Renal cortical epithelial cell (primary cell): ENCODE results near the gene SST. TPM values are rescaled to one million over a fixed set of nuclear protein-coding genes. Genes with fewer than 3 reads are reported as not detected.

ENCODE experiments used
- DNase-seq: peaks from one replicate; pipeline ENCODE4 v3.0.0-alpha.2; 2011; ENCODE audit warnings: low read depth
- total RNA-seq: library from RNA; depleted of rRNA; stranded (reverse); fragments of >200 nt; gene quantifications from 2 replicates; pipeline ENCODE4 v1.2.3, GENCODE V29; 2014

The SST gene
- 4.1 TPM in 1 of 2 replicates, not detected in the other for total RNA-seq

DNA sequence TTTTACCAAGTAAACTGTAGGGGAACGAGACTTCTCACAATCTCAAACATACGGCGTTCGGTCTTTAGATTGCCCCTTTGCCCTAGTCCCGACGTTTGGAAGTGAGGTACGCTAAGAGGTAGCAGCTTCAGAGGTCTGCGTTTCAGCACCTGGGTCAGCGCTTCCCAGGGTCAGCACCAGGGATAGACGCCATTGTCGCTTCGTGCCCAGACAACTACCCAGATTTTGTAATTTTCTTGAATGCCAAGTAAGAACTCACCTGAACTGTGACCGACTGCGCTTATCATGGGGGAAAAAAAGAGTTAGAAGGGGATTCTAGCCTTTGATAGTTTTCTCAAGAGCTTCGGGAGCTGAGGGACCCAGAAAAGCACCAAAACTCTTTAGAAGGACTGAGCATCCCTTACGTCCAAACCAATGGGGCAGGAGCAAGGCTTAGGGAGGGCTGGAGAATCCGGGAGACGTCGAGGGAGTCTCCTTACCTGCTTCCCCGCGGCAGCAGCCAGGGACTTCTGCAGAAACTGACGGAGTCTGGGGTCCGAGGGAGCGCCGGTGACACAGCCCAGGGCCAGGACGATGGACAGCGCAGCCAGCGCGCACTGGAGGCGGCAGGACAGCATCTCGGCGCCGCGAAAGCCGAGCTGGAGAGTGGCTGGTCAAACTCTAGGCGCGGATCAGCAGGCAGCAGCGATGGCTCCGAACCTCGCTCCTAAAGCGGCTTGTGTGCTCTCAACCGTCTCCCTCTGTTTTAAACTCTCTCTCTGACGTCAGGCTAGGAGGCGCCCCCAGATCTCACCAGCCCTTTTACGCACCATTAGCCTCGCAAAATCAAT lies at the start of gene SST:
TSS of gene SST (minus strand) at position 720 of the 830 bp plus-strand sequence. CDS start at position 617, 103 bp downstream.
- DNase-seq: peak; percentile 65

DNA sequence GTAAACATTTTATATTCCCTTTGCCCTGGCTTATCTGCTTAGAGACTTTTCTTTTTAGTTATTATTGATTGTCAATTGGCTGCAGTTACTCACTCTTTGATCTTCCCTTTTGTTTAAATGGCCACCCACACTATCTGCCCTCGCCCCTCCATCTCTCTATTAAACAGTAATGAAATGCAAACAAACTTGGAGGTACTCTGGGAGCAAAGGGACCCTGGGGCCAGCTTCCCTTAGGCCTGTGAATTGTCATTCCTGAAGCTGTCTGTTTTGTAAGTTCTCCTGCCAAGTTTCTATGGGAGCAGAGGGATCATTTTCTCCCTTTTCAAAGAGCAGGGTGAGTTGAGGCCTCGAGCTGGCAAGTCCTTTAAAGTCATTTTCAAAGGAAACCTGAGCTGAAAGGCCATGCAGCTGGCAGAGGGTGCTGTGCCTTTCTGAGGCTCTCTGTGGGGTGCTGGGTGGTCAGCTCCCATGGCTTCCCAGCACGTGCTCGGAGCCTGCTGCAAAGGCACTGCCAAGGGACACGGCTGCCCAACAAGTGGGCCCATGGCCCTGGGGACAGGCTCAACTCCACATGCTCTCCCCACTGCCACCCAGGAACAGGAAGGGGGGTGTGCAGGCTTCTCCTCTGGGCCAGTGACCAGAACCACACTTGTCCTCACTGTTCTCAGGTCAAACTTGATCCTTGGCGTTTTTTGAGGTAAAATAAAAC lies 49.6 kb upstream of the SST start:
- DNase-seq: no peak

DNA sequence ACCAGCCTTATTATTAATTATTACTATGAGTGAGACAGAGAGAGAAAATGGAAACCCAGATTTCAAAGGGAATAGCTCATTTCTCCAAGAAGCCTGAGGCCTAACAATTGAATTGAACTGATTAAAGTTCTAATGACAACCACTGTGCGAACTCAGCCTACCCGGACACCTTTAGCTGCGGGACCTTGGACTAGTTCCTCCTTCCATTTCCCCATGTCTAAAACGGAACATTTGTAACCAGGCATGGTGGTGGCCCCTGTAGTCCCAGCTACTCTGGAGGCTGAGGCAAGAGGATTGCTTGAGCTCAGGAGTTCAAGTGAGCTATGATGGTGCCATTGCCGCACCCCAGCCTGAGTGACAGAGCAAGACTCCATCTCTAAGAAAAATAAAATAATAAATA lies 48.6 kb upstream of the SST start:
- DNase-seq: no peak

GRCh38 chr3:187717572-187717971 lies 47.4 kb upstream of the SST start:
- DNase-seq: no peak

DNA sequence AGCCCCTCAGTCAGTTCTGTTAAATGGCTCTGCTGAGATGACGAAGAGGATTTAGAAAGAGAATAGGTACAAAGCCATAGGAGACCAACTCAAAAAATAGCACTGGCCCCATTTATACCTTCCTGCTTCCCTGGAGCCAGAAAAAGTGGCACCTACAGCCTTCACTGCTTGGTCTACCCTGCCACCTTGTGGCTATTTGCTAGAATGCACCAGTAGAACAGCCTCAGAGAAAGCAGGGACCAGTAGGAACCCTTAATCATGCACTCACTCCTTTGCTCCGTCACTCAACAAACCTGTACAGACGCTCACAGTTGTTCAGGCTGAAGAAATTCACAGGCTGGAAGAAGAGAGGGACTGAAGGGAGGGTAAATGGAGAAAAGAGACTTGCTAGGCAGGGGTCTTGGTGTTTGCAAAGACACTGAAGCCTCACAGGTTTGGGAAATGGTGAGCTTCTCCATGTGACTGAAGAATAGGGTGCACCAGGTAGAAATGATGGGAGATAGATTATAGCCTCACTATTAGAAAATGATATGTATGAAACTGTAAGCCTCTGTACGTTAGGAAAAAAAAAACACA lies 44.3 kb upstream of the SST start:
- peak; percentile 68 for DNase-seq

DNA sequence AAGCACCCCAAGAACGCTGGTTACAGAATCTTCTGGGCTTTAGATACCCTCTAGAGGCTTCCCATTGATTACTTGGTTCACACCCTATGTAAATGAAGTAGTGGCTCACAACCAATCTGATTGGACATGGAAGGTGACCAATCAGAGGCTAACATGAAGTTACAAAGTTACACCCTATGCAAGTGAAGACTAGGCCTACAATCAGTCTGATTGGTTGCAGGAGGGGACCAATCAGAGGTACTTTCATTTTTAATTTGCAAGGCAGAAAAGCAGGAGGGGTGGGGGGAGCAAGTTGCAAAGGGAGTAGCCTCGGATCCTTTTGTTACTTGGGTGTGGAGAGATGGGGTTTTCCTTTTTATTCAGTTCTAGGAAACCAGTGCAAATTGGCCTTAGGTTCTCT lies 43.3 kb upstream of the SST start:
- DNase-seq: no peak

GRCh38 chr3:187709155-187709554 lies 39.0 kb upstream of the SST start:
- no peak for DNase-seq

- DNase-seq: peak; percentile 78
These were observed 38.5 kb upstream of the SST start for GRCh38 chr3:187708696-187709095.

DNA sequence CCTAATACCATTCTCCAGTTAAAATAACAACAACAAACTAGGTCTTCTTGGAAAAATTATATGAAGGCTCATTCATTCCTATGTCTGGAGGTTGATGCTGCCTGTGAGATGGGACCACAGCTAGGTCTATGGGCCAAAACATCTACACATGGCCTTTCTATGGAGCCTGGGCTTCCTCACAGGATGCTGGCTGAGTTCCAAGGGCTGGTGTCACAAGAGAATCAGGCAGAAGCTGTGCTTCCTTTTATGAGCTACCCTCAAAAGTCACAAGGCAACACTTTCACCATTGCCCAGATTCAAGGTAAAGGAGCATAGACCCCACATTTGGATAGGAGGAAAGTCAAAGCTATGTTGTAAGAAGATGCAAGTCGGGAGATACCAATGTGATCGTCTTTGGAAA lies 36.8 kb upstream of the SST start:
- DNase-seq: no peak

DNA sequence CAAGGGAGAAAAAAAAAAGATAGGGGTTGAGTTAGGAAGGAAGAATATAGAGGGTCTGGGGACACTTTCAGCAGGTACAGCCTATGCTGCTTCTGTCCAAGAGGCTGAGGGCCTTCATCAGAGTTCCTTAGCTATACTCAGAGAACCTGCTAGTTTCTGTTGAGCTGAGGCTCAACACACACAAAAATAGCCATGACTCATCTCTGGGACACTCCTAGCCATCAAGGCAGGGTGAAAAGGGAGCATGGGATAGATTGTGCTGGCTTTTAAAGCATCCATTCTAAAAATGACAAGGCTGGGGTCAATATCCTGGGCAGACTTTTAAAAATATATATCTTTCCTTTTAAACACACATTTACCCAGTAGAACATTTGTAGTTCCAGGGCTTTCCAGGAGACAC lies 35.0 kb upstream of the SST start:
- peak; percentile 35 for DNase-seq

- DNase-seq: no peak
These were observed 32.4 kb upstream of the SST start, which contains the start of gene RTP2 for GRCh38 chr3:187702507-187703033. RTP2 (minus strand) TSS chr3:187702557; CDS start chr3:187702128, 429 bp downstream.

DNA sequence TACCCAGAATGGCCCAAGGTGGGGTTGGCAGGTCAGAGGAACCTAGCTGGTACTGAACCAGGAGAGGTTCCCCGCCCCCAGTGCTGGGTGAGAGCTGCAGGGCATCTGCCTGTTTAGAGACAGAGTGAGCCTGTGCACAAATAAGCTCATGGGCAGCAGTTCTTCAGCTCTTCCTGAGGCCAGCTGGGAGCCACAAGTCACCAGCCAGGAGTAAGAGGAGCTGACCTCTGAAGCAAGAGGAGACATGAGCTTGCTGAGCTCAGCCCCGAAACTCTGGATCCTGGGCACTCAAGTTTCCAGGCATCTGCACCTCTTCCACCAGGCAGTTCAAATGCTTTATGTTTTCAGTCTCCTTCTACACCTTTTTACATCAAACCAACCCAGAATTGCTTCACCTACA lies 30.1 kb upstream of the SST start:
- no peak for DNase-seq

- DNase-seq: no peak
These were observed 28.6 kb upstream of the SST start for GRCh38 chr3:187698499-187699399.

DNA sequence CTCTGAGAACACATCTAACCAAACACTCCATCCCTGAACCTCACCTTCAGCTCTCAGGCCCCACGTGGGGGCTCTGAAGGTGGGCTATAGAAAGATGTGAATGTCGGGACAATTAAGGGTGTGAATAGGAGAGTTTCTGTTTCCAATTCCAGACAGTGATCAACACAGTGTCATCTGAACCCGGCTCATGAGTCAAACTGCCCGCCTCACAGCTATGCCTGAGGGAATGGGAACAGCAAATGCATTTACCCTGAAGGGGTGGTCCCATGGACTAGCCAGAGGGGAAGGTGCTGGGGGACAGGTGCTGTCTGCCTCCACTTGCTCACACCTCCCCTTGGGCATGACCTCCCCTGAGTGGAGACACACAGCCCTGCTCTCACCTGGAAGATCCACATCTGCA lies 25.8 kb upstream of the SST start:
- no peak for DNase-seq

- no peak for DNase-seq
These were observed 25.3 kb upstream of the SST start for GRCh38 chr3:187695449-187695848.

GRCh38 chr3:187694801-187695200 lies 24.6 kb upstream of the SST start:
- DNase-seq: no peak

GRCh38 chr3:187693431-187693830 lies 23.2 kb upstream of the SST start:
- DNase-seq: no peak

GRCh38 chr3:187689984-187690383 lies 19.8 kb upstream of the SST start:
- DNase-seq: no peak

DNA sequence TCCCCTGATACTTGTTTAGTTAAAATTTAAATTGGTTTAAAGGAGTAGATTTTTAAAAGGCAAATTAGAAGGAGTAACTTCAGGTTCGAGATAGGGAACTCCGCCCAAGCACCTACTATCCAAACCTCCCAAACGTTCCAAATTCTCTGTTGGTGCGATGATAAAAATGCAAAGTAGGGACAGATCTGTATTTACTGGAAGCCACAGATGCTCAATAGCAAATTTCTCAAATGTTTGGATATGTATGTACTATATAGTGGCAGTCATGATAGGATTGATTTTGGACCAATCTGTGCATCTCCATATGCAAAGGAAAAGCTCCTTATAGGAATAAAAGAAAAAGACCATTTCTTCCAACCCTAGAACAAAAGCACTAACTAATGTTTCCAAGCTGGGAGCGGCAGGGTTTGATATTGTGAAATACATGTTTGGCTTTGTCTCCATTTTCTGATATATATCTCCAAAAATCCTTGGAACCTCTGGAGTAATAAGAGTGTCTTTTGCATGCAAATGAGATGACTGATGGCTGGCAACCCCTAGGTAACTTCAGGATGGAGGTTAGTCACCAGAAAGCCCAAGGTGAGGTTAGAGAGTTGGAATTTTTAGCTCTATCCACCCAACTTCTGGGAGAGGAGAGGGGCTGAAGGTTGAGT lies 16.6 kb upstream of the SST start:
- DNase-seq: no peak

GRCh38 chr3:187685948-187686347 lies 15.8 kb upstream of the SST start:
- DNase-seq: no peak

GRCh38 chr3:187684880-187685279 lies 14.7 kb upstream of the SST start:
- no peak for DNase-seq
